Trophoblast cell (in vitro differentiated cells and primary cell): ENCODE results near the gene KAT6B.

Experiments used
- DNase-seq, 2 donors: peaks; one replicate each; pipeline ENCODE4 v3.0.0-alpha.2; 2016
- H2AFZ ChIP-seq: 2 replicates; pipeline ENCODE4 v1.6.1; 2013; ENCODE audit warnings: low read length, moderate library complexity, mild to moderate bottlenecking; ENCODE audit not compliant: insufficient read depth, poor library complexity
- H2AK5ac ChIP-seq: 2 replicates; pipeline ENCODE4 v1.6.1; 2013; ENCODE audit warnings: mild to moderate bottlenecking, low read length
- H2BK120ac ChIP-seq: 2 replicates; pipeline ENCODE4 v1.6.1; 2013; ENCODE audit warnings: low read length, mild to moderate bottlenecking, moderate library complexity; ENCODE audit not compliant: insufficient read depth, poor library complexity
- H2BK12ac ChIP-seq: 2 replicates; pipeline ENCODE4 v1.6.1; 2013; ENCODE audit warnings: mild to moderate bottlenecking, low read length, moderate library complexity
- H2BK5ac ChIP-seq: 2 replicates; pipeline ENCODE4 v1.6.1; 2013; ENCODE audit warnings: low read length, low read depth, moderate library complexity, mild to moderate bottlenecking; ENCODE audit not compliant: poor library complexity
- H3K14ac ChIP-seq: 2 replicates; pipeline ENCODE4 v1.6.1; 2013; ENCODE audit warnings: mild to moderate bottlenecking, low read length
- H3K18ac ChIP-seq: 2 replicates; pipeline ENCODE4 v1.6.1; 2013; ENCODE audit warnings: mild to moderate bottlenecking, low read length
- H3K23ac ChIP-seq: 2 replicates; pipeline ENCODE4 v1.6.1; 2013; ENCODE audit warnings: low read length
- H3K27ac ChIP-seq: 2 replicates; pipeline ENCODE4 v1.5.1; 2013; ENCODE audit warnings: low read depth, mild to moderate bottlenecking, inconsistent platforms, low read length, moderate library complexity
- H3K27me3 ChIP-seq: 2 replicates; pipeline ENCODE4 v1.6.1; 2013; ENCODE audit warnings: inconsistent platforms, mild to moderate bottlenecking, low read length, moderate library complexity; ENCODE audit not compliant: insufficient read depth
- H3K36me3 ChIP-seq, 2 experiments: 1 replicate in 1 of 2; 2 replicates in 1 of 2; pipeline ENCODE4 v1.6.1; 2013; ENCODE audit warnings: low read length in 2 of 2, mild to moderate bottlenecking in 2 of 2, moderate library complexity in 1 of 2; ENCODE audit not compliant: insufficient read depth in 2 of 2, control insufficient read depth in 1 of 2
- H3K4ac ChIP-seq: 2 replicates; pipeline ENCODE4 v1.6.1; 2013; ENCODE audit warnings: low read depth, mild to moderate bottlenecking, low read length, moderate library complexity
- H3K4me1 ChIP-seq, 2 experiments: 1 replicate in 1 of 2; 2 replicates in 1 of 2; pipeline ENCODE4 v1.6.1; 2013; ENCODE audit warnings: low read length in 2 of 2, mild to moderate bottlenecking in 2 of 2, moderate library complexity in 1 of 2; ENCODE audit not compliant: insufficient read depth in 2 of 2, control insufficient read depth in 1 of 2
- H3K4me2 ChIP-seq: 2 replicates; pipeline ENCODE4 v1.6.1; 2013; ENCODE audit warnings: inconsistent platforms, mild to moderate bottlenecking, low read length, moderate library complexity
- H3K4me3 ChIP-seq: 2 replicates; pipeline ENCODE4 v1.5.1; 2013; ENCODE audit warnings: mild to moderate bottlenecking, low read depth, low read length, inconsistent platforms
- H3K79me1 ChIP-seq: one replicate; pipeline ENCODE4 v1.6.1; 2013; ENCODE audit warnings: low read length
- H3K79me2 ChIP-seq: 2 replicates; pipeline ENCODE4 v1.6.1; 2013; ENCODE audit warnings: low read length, mild to moderate bottlenecking; ENCODE audit not compliant: control insufficient read depth, insufficient read depth, poor library complexity
- H3K9ac ChIP-seq: 2 replicates; pipeline ENCODE4 v1.6.1; 2013; ENCODE audit warnings: mild to moderate bottlenecking, low read length
- H3K9me3 ChIP-seq: 2 replicates; pipeline ENCODE4 v1.6.1; 2013; ENCODE audit warnings: low read depth, mild to moderate bottlenecking, control low read depth, inconsistent platforms, low read length; ENCODE audit not compliant: insufficient read depth
- H4K12ac ChIP-seq: 2 replicates; pipeline ENCODE4 v1.6.1; 2013; ENCODE audit warnings: low read depth, mild to moderate bottlenecking, low read length, moderate library complexity
- H4K8ac ChIP-seq: 2 replicates; pipeline ENCODE4 v1.6.1; 2013; ENCODE audit warnings: low read depth, mild to moderate bottlenecking, low read length, moderate library complexity
- H4K91ac ChIP-seq: one replicate; pipeline ENCODE4 v1.6.1; 2013; ENCODE audit warnings: low read depth, mild to moderate bottlenecking, low read length, moderate library complexity
- WGBS: extraction: QIAGEN DNeasy Blood & Tissue Kit; methylation state at CpG from one replicate; pipeline ENCODE4 v1.1.7; 2013; ENCODE audit warnings: missing lambda C conversion rate; ENCODE audit not compliant: insufficient read length, insufficient coverage; ENCODE audit errors: extremely low coverage; 5-methylcytosine and 5-hydroxymethylcytosine counted together

KAT6B gene

GRCh38 chr10:74816824-74817498 is 9.4 kb upstream of the KAT6B start:
- Histone ChIP-seq H2AFZ (no peak overlapping the region), H2BK5ac (no peak overlapping the region), H4K91ac (no peak overlapping the region), H2BK12ac (no peak overlapping the region), H3K79me1 (no peaks in the 10 kb centered on the region), H4K8ac (no peak overlapping the region), H3K4me1 (peaks cover 0 to 5% of the 10 kb centered on the region in 2 experiments), H3K27ac (no peak overlapping the region), H3K4me3 (no peak overlapping the region), H3K9me3 (peaks cover 2% of the 10 kb centered on the region), H3K4me2 (no peak overlapping the region), H2BK120ac (no peak overlapping the region), H3K36me3 (no peaks in the 10 kb centered on the region), H3K79me2 (no peaks in the 10 kb centered on the region), H3K9ac (no peak overlapping the region), H2AK5ac (no peak overlapping the region), H3K27me3 (peaks cover 4% of the 10 kb centered on the region), H3K4ac (no peak overlapping the region), H3K18ac (no peak overlapping the region), H3K23ac (no peak overlapping the region), H4K12ac (no peak overlapping the region), H3K14ac (no peak overlapping the region)
- DNase-seq, result no peak
- no CpG with 5 or more reads among the region's 4 CpGs for WGBS

GRCh38 chr10:74821501-74821900 is 4.9 kb upstream of the KAT6B start:
- Histone ChIP-seq H4K91ac (no peak overlapping the region), H3K9me3 (no peaks in the 10 kb centered on the region), H3K36me3 (no peaks in the 10 kb centered on the region), H3K79me2 (peaks cover 8% of the 10 kb centered on the region), H2BK120ac (no peak overlapping the region), H3K4me3 (no peak overlapping the region), H3K27ac (no peak overlapping the region), H3K14ac (no peak overlapping the region), H3K4me1 (peaks cover 2 to 10% of the 10 kb centered on the region in 2 experiments), H3K27me3 (no peaks in the 10 kb centered on the region), H2BK5ac (no peak overlapping the region), H3K9ac (no peak overlapping the region), H3K23ac (no peak overlapping the region), H2AK5ac (no peak overlapping the region), H3K79me1 (peaks cover 11% of the 10 kb centered on the region), H3K4me2 (no peak overlapping the region), H3K4ac (no peak overlapping the region), H4K12ac (no peak overlapping the region), H2AFZ (no peak overlapping the region), H4K8ac (no peak overlapping the region), H2BK12ac (no peak overlapping the region), H3K18ac (no peak overlapping the region)
- WGBS, result no CpG with 5 or more reads among the region's 3 CpGs
- no peak for DNase-seq

DNA sequence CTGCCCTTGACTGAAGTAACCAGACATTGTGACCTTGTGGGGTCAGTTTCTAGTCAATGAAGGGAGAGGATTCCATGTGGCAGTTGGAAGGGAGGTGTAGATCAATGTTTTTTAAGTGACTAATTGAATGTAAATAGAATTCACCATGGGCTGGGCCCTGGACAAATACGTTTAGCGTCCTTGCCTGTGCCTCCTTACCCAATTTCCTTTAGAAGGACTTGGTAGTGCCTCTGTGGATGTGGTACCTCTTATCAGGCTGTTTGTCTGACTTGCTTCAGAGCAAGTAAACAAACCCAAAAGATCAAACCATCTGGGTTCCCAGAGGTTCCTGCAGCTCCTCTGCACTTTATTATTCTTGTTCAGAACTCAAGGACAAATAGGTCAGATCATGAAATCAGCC is 4.3 kb upstream of the KAT6B start:
- Histone ChIP-seq H3K4me3 (no peak overlapping the region), H3K79me1 (peaks cover 13% of the 10 kb centered on the region), H2BK5ac (no peak overlapping the region), H3K36me3 (no peaks in the 10 kb centered on the region), H4K8ac (no peak overlapping the region), H3K14ac (no peak overlapping the region), H3K4me1 (peaks cover 2 to 11% of the 10 kb centered on the region in 2 experiments), H3K4me2 (no peak overlapping the region), H3K79me2 (peaks cover 10% of the 10 kb centered on the region), H3K27me3 (no peaks in the 10 kb centered on the region), H4K91ac (no peak overlapping the region), H3K23ac (no peak overlapping the region), H3K9me3 (no peaks in the 10 kb centered on the region), H2AFZ (no peak overlapping the region), H3K4ac (no peak overlapping the region), H3K18ac (no peak overlapping the region), H2BK120ac (no peak overlapping the region), H4K12ac (no peak overlapping the region), H3K27ac (no peak overlapping the region), H3K9ac (no peak overlapping the region), H2BK12ac (no peak overlapping the region), H2AK5ac (no peak overlapping the region)
- no peak for DNase-seq
- no CpG with 5 or more reads among the region's 2 CpGs for WGBS

DNA sequence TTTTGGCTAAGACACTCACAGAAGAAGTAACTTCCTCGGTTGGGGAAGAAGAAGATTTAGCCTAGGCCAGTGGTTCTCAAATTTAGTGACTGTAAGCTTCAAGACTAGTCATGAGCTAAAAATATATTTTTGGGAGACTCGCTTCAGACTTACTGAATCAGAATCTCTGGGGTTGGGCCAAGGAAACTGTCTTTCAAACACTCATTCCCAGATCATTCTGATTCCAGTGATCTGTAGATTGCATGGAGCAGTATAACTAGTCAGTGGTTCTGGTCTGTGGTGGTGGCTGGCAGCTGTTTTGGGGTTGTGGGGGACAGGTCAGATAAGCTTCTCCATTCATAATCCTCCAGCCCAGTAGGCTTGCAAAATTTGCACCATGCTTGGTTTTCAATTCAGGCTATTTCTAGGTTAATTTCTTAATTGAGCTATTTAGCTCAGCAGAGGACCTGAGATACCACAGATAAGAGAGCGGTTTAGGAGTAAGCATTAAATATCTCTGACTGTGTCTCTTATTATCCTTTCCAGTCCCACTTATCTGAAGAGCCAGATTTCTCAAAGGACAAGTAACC is 3.8 kb upstream of the KAT6B start:
- H3K4me3 ChIP-seq, result no peak overlapping the region
- no peak overlapping the region for H2BK120ac ChIP-seq

More for the DNA sequence above, 3.8 kb upstream of the KAT6B start:
- no peak overlapping the region for H4K12ac ChIP-seq
- no peak overlapping the region for H2BK5ac ChIP-seq
- no peak overlapping the region for H2AFZ ChIP-seq
- no peak overlapping the region for H4K91ac ChIP-seq
- DNase-seq, result no peak
- peaks cover 2 to 15% of the 10 kb centered on the region in 2 experiments for H3K4me1 ChIP-seq
- peaks cover 10% of the 10 kb centered on the region for H3K79me2 ChIP-seq
- H3K4ac ChIP-seq, result no peak overlapping the region
- H3K9me3 ChIP-seq, result no peaks in the 10 kb centered on the region
- H2AK5ac ChIP-seq, result no peak overlapping the region
- H3K27ac ChIP-seq, result no peak overlapping the region
- H2BK12ac ChIP-seq, result no peak overlapping the region
- no peak overlapping the region for H3K4me2 ChIP-seq
- no peak overlapping the region for H4K8ac ChIP-seq
- H3K27me3 ChIP-seq, result no peaks in the 10 kb centered on the region
- no CpG with 5 or more reads among the region's 3 CpGs for WGBS
- no peak overlapping the region for H3K9ac ChIP-seq
- peaks cover 13% of the 10 kb centered on the region for H3K79me1 ChIP-seq
- no peaks in the 10 kb centered on the region for H3K36me3 ChIP-seq
- no peak overlapping the region for H3K18ac ChIP-seq
- no peak overlapping the region for H3K23ac ChIP-seq
- H3K14ac ChIP-seq, result no peak overlapping the region
